ENCODE measurements around the gene DTD2. TPM values are rescaled to one million over a fixed set of nuclear protein-coding genes. Genes with fewer than 3 reads are reported as not detected.

The DTD2 gene
- total and polyA plus RNA-seq, 2 of the 8 experiments (the other 6 are each of a cell fraction or from before 2014, with no cell fraction given), result 12.0 to 19.5 TPM

DNA sequence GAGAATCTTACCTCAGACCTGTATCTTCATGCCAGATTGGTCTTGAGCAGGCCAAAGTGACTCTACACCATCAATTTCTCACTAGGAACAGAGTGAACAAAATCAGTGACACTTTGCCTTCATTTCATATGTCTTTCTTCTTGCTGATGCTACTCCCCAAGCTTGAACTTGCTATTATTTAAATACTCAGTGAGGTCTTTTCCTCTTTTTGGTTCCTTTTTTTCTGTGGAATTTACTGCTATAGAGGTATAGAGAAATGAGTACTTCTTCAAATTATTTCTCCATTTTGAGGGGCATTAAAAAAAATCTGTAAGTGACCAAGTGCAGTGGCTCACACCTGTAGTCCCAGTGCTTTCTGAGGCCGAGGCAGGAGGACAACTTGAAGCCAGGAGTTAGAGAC is 30.6 kb upstream of the DTD2 start, which contains the start of gene GPR33:
TSS of gene GPR33 (minus strand) at position 154 of the 400 bp plus-strand sequence. CDS start 4,074 bp downstream, outside the sequence.
- H3K23me2 ChIP-seq (ENCODE audit: low read depth, low read length), result peaks cover 2% of the 10 kb centered on the region; the same call in 1 of the 2 replicates
- no peak within 1 kb of the TSS for H2AK5ac ChIP-seq (ENCODE audit: low read depth, low read length)
- no peak within 1 kb of the TSS for H2BK120ac ChIP-seq (replicated peaks; ENCODE audit: low read depth, low read length)
- no peaks in the 10 kb centered on the region for H4K20me1 ChIP-seq (replicated peaks in 1 of 2; ENCODE audit: control insufficient read depth in 1 of 2, insufficient read depth in 2 of 2, low read length in 2 of 2)
- H3K4ac ChIP-seq (replicated peaks; ENCODE audit: insufficient read length, low read depth, low read length), result no peak within 1 kb of the TSS
- H3K36me3 ChIP-seq (ENCODE audit: control insufficient read depth in 2 of 4, insufficient read depth in 4 of 4, low read length in 3 of 4), result no peaks in the 10 kb centered on the region
- no peak within 1 kb of the TSS for H3K9ac ChIP-seq (replicated peaks in 1 of 4; ENCODE audit: extremely low read depth in 1 of 4, low read depth in 3 of 4, low read length in 3 of 4)
- H3K14ac ChIP-seq (ENCODE audit: insufficient read length), result no peak within 1 kb of the TSS
- no peak within 1 kb of the TSS for H2BK12ac ChIP-seq (ENCODE audit: low read depth, low read length)
- H2AFZ ChIP-seq (ENCODE audit: low read length), result no peak within 1 kb of the TSS
- H3K27ac ChIP-seq (ENCODE audit: low read depth, low read length), result no peak within 1 kb of the TSS
- WGBS, 2 experiments (ENCODE audit: extremely low coverage in 1 of 2, insufficient coverage in 1 of 2, insufficient read length in 1 of 2, insufficient replicate concordance in 2 of 2, low coverage in 1 of 2, low lambda C conversion rate in 2 of 2, missing lambda C conversion rate in 1 of 2), result 73% methylated on average over 1 of the region's 1 CpG; no CpG with 5 or more reads in 1 of the 2 experiments
- H3K9me3 ChIP-seq (ENCODE audit: insufficient read depth in 2 of 2, low read depth in 1 of 2, low read length in 1 of 2), result peaks cover 0 to 4% of the 10 kb centered on the region in 2 experiments; a peak in 2 of 4 replicates
- no peak within 1 kb of the TSS for H3K4me2 ChIP-seq (ENCODE audit: insufficient read depth in 1 of 2, low read depth in 2 of 2, low read length in 2 of 2)
- H4K8ac ChIP-seq (ENCODE audit: extremely low read depth, insufficient read depth, low read length), result no peak within 1 kb of the TSS
- H2BK5ac ChIP-seq (ENCODE audit: low read depth, low read length), result no peak within 1 kb of the TSS
- no peaks in the 10 kb centered on the region for H3K4me1 ChIP-seq (replicated peaks in 1 of 4; ENCODE audit: control insufficient read depth in 3 of 4, insufficient read depth in 4 of 4, low read length in 3 of 4)
- H3K27me3 ChIP-seq (replicated peaks in 1 of 4; ENCODE audit: control insufficient read depth in 3 of 4, extremely low read depth in 1 of 4, insufficient read depth in 3 of 4, low read length in 3 of 4), result no peaks in the 10 kb centered on the region
- H2BK20ac ChIP-seq (ENCODE audit: low read length), result no peak within 1 kb of the TSS
- no peak within 1 kb of the TSS for H4K5ac ChIP-seq (ENCODE audit: insufficient read length, low read depth, low read length)
- no peak within 1 kb of the TSS for H3K18ac ChIP-seq (ENCODE audit: extremely low read depth, low read length)
- no peak within 1 kb of the TSS for H3K4me3 ChIP-seq (ENCODE audit: extremely low read depth in 1 of 4, insufficient read depth in 2 of 4, low read depth in 3 of 4, low read length in 4 of 4)
- no peaks in the 10 kb centered on the region for H3K79me2 ChIP-seq (ENCODE audit: control insufficient read depth in 1 of 2, insufficient read depth in 2 of 2, low read length in 2 of 2)
- FAIRE-seq (no peak), DNase-seq (ENCODE audit: low read depth in 1 of 2, low spot score in 2 of 2) (no peak)
- no peak within 1 kb of the TSS for H2BK15ac ChIP-seq (ENCODE audit: low read length)
- H4K91ac ChIP-seq (replicated peaks; ENCODE audit: insufficient read length, low read length), result no peak within 1 kb of the TSS
- H3K23ac ChIP-seq (ENCODE audit: insufficient read length), result no peak within 1 kb of the TSS
- H3K56ac ChIP-seq (replicated peaks; ENCODE audit: insufficient read length, low read depth, low read length), result no peak within 1 kb of the TSS
- POLR2A ChIA-PET (ENCODE audit: partially characterized antibody), result no interaction called here
- CTCF ChIA-PET (ENCODE audit: partially characterized antibody), result no interaction called here
- no peaks in the 10 kb centered on the region for H3K79me1 ChIP-seq (ENCODE audit: low read depth, low read length)
- no peak for TF ChIP-seq CBX5 (IDR thresholded peaks at IDR 0.05; ENCODE audit: low read depth, low read length)
- no peak for TF ChIP-seq RAD21 (IDR thresholded peaks at IDR 0.05 in 1 of 2, conservative IDR thresholded peaks at IDR 0.05 in 1 of 2; ENCODE audit: low read depth in 2 of 2, low read length in 2 of 2)
- TF ChIP-seq TCF12 (IDR thresholded peaks at IDR 0.05; ENCODE audit: low read depth, low read length), result no peak
- TF ChIP-seq KDM1A (IDR thresholded peaks at IDR 0.05; ENCODE audit: borderline replicate concordance, low read length), result no peak
- TF ChIP-seq, protein P1, sequence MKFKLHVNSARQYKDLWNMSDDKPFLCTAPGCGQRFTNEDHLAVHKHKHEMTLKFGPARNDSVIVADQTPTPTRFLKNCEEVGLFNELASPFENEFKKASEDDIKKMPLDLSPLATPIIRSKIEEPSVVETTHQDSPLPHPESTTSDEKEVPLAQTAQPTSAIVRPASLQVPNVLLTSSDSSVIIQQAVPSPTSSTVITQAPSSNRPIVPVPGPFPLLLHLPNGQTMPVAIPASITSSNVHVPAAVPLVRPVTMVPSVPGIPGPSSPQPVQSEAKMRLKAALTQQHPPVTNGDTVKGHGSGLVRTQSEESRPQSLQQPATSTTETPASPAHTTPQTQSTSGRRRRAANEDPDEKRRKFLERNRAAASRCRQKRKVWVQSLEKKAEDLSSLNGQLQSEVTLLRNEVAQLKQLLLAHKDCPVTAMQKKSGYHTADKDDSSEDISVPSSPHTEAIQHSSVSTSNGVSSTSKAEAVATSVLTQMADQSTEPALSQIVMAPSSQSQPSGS (IDR thresholded peaks at IDR 0.05; ENCODE audit: low read length), result no peak
- TF ChIP-seq ASH2L (IDR thresholded peaks at IDR 0.05; ENCODE audit: low read length), result no peak
- TF ChIP-seq ZNF274 (IDR thresholded peaks at IDR 0.05; ENCODE audit: borderline replicate concordance, extremely low read depth, low read length), result no peak
- TF ChIP-seq SP2 (IDR thresholded peaks at IDR 0.05; ENCODE audit: low read length), result no peak
- TF ChIP-seq JUN (IDR thresholded peaks at IDR 0.05; ENCODE audit: low read depth, low read length), result no peak
- TF ChIP-seq BRCA1 (IDR thresholded peaks at IDR 0.05; ENCODE audit: low read depth, low read length), result no peak
- no peak for TF ChIP-seq KDM5A (IDR thresholded peaks at IDR 0.05; ENCODE audit: low read length)
- TF ChIP-seq SP1 (IDR thresholded peaks at IDR 0.05; ENCODE audit: low read depth, low read length), result no peak
- TF ChIP-seq TAF7 (optimal IDR thresholded peaks at IDR 0.05; ENCODE audit: borderline replicate concordance, low read depth, low read length), result no peak
- no peak for TF ChIP-seq PHF8 (conservative IDR thresholded peaks at IDR 0.05; ENCODE audit: low read depth, low read length)
